ENCODE results near the gene VPS11. TPM values are rescaled to one million over a fixed set of nuclear protein-coding genes. Genes with fewer than 3 reads are reported as not detected.

Gene VPS11
- total RNA-seq, 1 donor, result 35.1 TPM

- Histone ChIP-seq H3K79me2 (ENCODE audit: insufficient read depth, low read length) (peaks cover 21% of the 10 kb centered on the region), H3K36me3 (ENCODE audit: insufficient read depth, low read length) (peaks cover 47% of the 10 kb centered on the region), H3K4me1 (ENCODE audit: insufficient read depth, low read length) (peaks cover 12% of the 10 kb centered on the region), H3K27me3 (ENCODE audit: insufficient read depth, low read length) (no peaks in the 10 kb centered on the region), H2AFZ (ENCODE audit: low read length) (no peak overlapping the region), H3K4me2 (ENCODE audit: insufficient read depth, low read length) (no peak overlapping the region), H3K27ac (ENCODE audit: low read depth, low read length) (no peak overlapping the region), H3K4me3 (ENCODE audit: insufficient read depth, low read length) (no peak overlapping the region), H4K20me1 (ENCODE audit: insufficient read depth, low read length) (peaks cover 12% of the 10 kb centered on the region), H3K9me3 (ENCODE audit: low read depth, low read length) (no peaks in the 10 kb centered on the region)
- peak; percentile 57 for DNase-seq (ENCODE audit: insufficient read length, low spot score, missing footprints)
- no peak for TF ChIP-seq CTCF (IDR thresholded peaks at IDR 0.05; ENCODE audit: extremely low read depth, low read depth, low read length)
Measured at GRCh38 chr11:119112314-119113020, 44.8 kb downstream of the VPS11 start.

GRCh38 chr11:119113716-119114115 lies 46.1 kb downstream of the VPS11 start:
- Histone ChIP-seq H4K20me1 (ENCODE audit: insufficient read depth, low read length) (peaks cover 3% of the 10 kb centered on the region), H3K9me3 (ENCODE audit: low read depth, low read length) (no peaks in the 10 kb centered on the region), H3K4me1 (ENCODE audit: insufficient read depth, low read length) (peaks cover 3% of the 10 kb centered on the region), H3K36me3 (ENCODE audit: insufficient read depth, low read length) (peaks cover 50% of the 10 kb centered on the region), H3K4me3 (ENCODE audit: insufficient read depth, low read length) (no peak overlapping the region), H3K4me2 (ENCODE audit: insufficient read depth, low read length) (no peak overlapping the region), H2AFZ (ENCODE audit: low read length) (no peak overlapping the region), H3K27me3 (ENCODE audit: insufficient read depth, low read length) (no peaks in the 10 kb centered on the region), H3K27ac (ENCODE audit: low read depth, low read length) (no peak overlapping the region), H3K79me2 (ENCODE audit: insufficient read depth, low read length) (peaks cover 9% of the 10 kb centered on the region)
- DNase-seq (ENCODE audit: insufficient read length, low spot score, missing footprints), result no peak
- no peak for TF ChIP-seq CTCF (IDR thresholded peaks at IDR 0.05; ENCODE audit: extremely low read depth, low read depth, low read length)

- no peaks in the 10 kb centered on the region for H3K9me3 ChIP-seq (ENCODE audit: low read depth, low read length)
- H3K4me2 ChIP-seq (ENCODE audit: insufficient read depth, low read length), result no peak overlapping the region
- H3K79me2 ChIP-seq (ENCODE audit: insufficient read depth, low read length), result peaks cover 2% of the 10 kb centered on the region
- no peaks in the 10 kb centered on the region for H4K20me1 ChIP-seq (ENCODE audit: insufficient read depth, low read length)
- no peak overlapping the region for H2AFZ ChIP-seq (ENCODE audit: low read length)
- peak; percentile 82 for DNase-seq (ENCODE audit: insufficient read length, low spot score, missing footprints)
- no peaks in the 10 kb centered on the region for H3K4me1 ChIP-seq (ENCODE audit: insufficient read depth, low read length)
- peaks cover 50% of the 10 kb centered on the region for H3K36me3 ChIP-seq (ENCODE audit: insufficient read depth, low read length)
- no peak for TF ChIP-seq CTCF (IDR thresholded peaks at IDR 0.05; ENCODE audit: extremely low read depth, low read depth, low read length)
- H3K27me3 ChIP-seq (ENCODE audit: insufficient read depth, low read length), result no peaks in the 10 kb centered on the region
- no peak overlapping the region for H3K27ac ChIP-seq (ENCODE audit: low read depth, low read length)
- no peak overlapping the region for H3K4me3 ChIP-seq (ENCODE audit: insufficient read depth, low read length)
Measured at GRCh38 chr11:119114351-119114750, 46.7 kb downstream of the VPS11 start.

- no peak overlapping the region for H3K27ac ChIP-seq (ENCODE audit: low read depth, low read length)
- H3K4me2 ChIP-seq (ENCODE audit: insufficient read depth, low read length), result no peak overlapping the region
- H3K79me2 ChIP-seq (ENCODE audit: insufficient read depth, low read length), result no peaks in the 10 kb centered on the region
- peaks cover 46% of the 10 kb centered on the region for H3K36me3 ChIP-seq (ENCODE audit: insufficient read depth, low read length)
- no peaks in the 10 kb centered on the region for H3K27me3 ChIP-seq (ENCODE audit: insufficient read depth, low read length)
- H3K9me3 ChIP-seq (ENCODE audit: low read depth, low read length), result no peaks in the 10 kb centered on the region
- DNase-seq (ENCODE audit: insufficient read length, low spot score, missing footprints), result peak; percentile 13
- H2AFZ ChIP-seq (ENCODE audit: low read length), result no peak overlapping the region
- TF ChIP-seq CTCF (IDR thresholded peaks at IDR 0.05; ENCODE audit: extremely low read depth, low read depth, low read length), result no peak
- no peak overlapping the region for H3K4me3 ChIP-seq (ENCODE audit: insufficient read depth, low read length)
- H3K4me1 ChIP-seq (ENCODE audit: insufficient read depth, low read length), result peaks cover 5% of the 10 kb centered on the region
- H4K20me1 ChIP-seq (ENCODE audit: insufficient read depth, low read length), result no peaks in the 10 kb centered on the region
Measured at GRCh38 chr11:119115484-119116234, 48.0 kb downstream of the VPS11 start.

Data from osteoblast (primary cell).